Measurements from ENCODE around the gene SLC35G3.

SLC35G3 gene

DNA sequence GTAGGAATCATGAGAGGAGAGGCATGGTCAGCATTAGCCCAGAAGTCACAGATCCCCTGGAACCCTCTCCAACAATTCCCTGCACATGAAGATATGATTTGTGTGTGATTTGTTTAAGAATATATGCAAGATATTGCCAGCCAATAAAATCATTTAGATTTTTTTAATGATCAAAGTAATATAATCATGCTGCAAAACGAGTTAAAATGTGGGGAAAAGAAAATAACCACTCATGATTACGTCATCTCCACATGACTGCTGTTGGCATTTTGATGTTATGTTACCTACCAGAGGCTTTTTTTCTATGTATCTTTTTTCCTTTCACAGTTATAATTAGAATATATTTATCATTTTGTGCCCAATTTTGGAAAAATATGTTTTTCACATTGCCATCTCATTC is 22.4 kb downstream of the SLC35G3 start:
- Histone ChIP-seq H3K4me3 (replicated peaks; ENCODE audit: low read depth, low read length) (no peak overlapping the region), H3K36me3 (ENCODE audit: control insufficient read depth, insufficient read depth, low read length) (no peaks in the 10 kb centered on the region), H3K27me3 (replicated peaks; ENCODE audit: control insufficient read depth, insufficient read depth, low read length) (no peaks in the 10 kb centered on the region; the same call in none of the 2 replicates)
- DNase-seq (ENCODE audit: extremely low read depth, insufficient read length), result no peak
- TF ChIP-seq, protein P1, sequence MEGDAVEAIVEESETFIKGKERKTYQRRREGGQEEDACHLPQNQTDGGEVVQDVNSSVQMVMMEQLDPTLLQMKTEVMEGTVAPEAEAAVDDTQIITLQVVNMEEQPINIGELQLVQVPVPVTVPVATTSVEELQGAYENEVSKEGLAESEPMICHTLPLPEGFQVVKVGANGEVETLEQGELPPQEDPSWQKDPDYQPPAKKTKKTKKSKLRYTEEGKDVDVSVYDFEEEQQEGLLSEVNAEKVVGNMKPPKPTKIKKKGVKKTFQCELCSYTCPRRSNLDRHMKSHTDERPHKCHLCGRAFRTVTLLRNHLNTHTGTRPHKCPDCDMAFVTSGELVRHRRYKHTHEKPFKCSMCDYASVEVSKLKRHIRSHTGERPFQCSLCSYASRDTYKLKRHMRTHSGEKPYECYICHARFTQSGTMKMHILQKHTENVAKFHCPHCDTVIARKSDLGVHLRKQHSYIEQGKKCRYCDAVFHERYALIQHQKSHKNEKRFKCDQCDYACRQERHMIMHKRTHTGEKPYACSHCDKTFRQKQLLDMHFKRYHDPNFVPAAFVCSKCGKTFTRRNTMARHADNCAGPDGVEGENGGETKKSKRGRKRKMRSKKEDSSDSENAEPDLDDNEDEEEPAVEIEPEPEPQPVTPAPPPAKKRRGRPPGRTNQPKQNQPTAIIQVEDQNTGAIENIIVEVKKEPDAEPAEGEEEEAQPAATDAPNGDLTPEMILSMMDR (IDR thresholded peaks at IDR 0.05; ENCODE audit: insufficient read depth, low read length, poor library complexity, severe bottlenecking), result no peak

DNA sequence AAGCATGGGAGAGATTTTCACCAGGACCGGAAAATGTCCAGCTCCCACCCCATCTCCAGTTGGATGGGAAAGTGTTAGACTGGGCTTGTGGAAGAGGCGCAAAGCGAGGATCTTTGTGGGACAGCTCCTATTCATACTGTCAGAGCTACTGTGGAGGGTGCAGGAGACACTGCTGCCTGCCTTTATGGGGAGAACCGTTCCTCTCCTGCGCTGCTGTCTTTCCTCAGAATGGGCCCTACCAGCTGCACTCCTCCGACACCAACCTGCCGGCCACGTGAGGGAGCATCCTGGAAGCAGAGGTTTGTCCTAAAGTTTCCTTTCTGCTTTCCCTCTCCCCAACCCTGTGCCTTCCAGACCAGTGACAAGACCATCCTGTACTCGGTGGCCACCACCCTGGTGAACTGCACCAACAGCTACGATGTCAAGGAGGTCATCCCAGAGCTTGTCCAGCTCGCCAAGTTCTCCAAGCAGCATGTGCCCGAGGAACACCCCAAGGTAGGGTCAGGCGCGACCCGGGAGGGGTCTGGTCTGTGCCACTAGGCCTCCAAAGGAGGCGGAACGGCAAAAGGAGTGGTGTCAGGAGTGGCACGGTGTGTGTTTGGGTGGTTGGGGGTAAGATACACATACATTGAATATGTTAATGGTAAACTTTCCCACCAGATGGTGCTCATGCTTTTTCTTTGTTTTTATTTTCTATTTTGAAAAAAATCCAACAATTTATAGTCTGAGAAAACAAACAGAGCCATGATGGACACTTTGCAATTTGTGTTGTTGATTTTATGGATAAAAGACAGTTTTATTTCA is 23.0 kb downstream of the SLC35G3 start:
- TF ChIP-seq, protein P1 (IDR thresholded peaks at IDR 0.05; ENCODE audit: insufficient read depth, low read length, poor library complexity, severe bottlenecking), result peak; percentile 19
- H3K4me3 ChIP-seq (replicated peaks; ENCODE audit: low read depth, low read length), result no peak overlapping the region
- DNase-seq (ENCODE audit: extremely low read depth, insufficient read length), result peak; percentile 24
- H3K27me3 ChIP-seq (replicated peaks; ENCODE audit: control insufficient read depth, insufficient read depth, low read length), result no peaks in the 10 kb centered on the region; the same call in none of the 2 replicates
- no peaks in the 10 kb centered on the region for H3K36me3 ChIP-seq (ENCODE audit: control insufficient read depth, insufficient read depth, low read length)

- TF ChIP-seq, protein P1 (IDR thresholded peaks at IDR 0.05; ENCODE audit: insufficient read depth, low read length, poor library complexity, severe bottlenecking), result no peak
- no peak for DNase-seq (ENCODE audit: extremely low read depth, insufficient read length)
- no peaks in the 10 kb centered on the region; the same call in none of the 2 replicates for H3K27me3 ChIP-seq (replicated peaks; ENCODE audit: control insufficient read depth, insufficient read depth, low read length)
- no peaks in the 10 kb centered on the region for H3K36me3 ChIP-seq (ENCODE audit: control insufficient read depth, insufficient read depth, low read length)
- H3K4me3 ChIP-seq (replicated peaks; ENCODE audit: low read depth, low read length), result no peak overlapping the region
Observed at GRCh38 chr17:35169835-35170363, 24.3 kb downstream of the SLC35G3 start.

GRCh38 chr17:35167666-35168065 is 26.5 kb downstream of the SLC35G3 start:
- DNase-seq (ENCODE audit: extremely low read depth, insufficient read length), result no peak
- TF ChIP-seq, protein P1 (IDR thresholded peaks at IDR 0.05; ENCODE audit: insufficient read depth, low read length, poor library complexity, severe bottlenecking), result no peak
- Histone ChIP-seq H3K4me3 (replicated peaks; ENCODE audit: low read depth, low read length) (no peak overlapping the region), H3K36me3 (ENCODE audit: control insufficient read depth, insufficient read depth, low read length) (no peaks in the 10 kb centered on the region), H3K27me3 (replicated peaks; ENCODE audit: control insufficient read depth, insufficient read depth, low read length) (no peaks in the 10 kb centered on the region; the same call in none of the 2 replicates)

- Histone ChIP-seq H3K4me3 (replicated peaks; ENCODE audit: low read depth, low read length) (no peak overlapping the region), H3K36me3 (ENCODE audit: control insufficient read depth, insufficient read depth, low read length) (no peaks in the 10 kb centered on the region), H3K27me3 (replicated peaks; ENCODE audit: control insufficient read depth, insufficient read depth, low read length) (no peaks in the 10 kb centered on the region; the same call in none of the 2 replicates)
- TF ChIP-seq, protein P1 (IDR thresholded peaks at IDR 0.05; ENCODE audit: insufficient read depth, low read length, poor library complexity, severe bottlenecking), result no peak
- DNase-seq (ENCODE audit: extremely low read depth, insufficient read length), result no peak
Observed at GRCh38 chr17:35167046-35167445, 27.1 kb downstream of the SLC35G3 start.

Measured in GM06990 (cell line).